Dendritic cell treated with granulocyte-macrophage colony-stimulating factor and Interleukin-4, amounts not matched to agents 40 ng/mL and 50 ng/mL, for 4 days (primary cell): ENCODE data around the gene SFN.
A peak's percentile ranks its signal among the peaks of the same experiment; 100 is the strongest.

Experiments used
- H3K27ac Mint-ChIP-seq: one replicate; pipeline ENCODE4 v1.8.0; 2022; ENCODE audit warnings: mild to moderate bottlenecking, mixed read lengths
- H3K27me3 Mint-ChIP-seq: one replicate; pipeline ENCODE4 v1.8.0; 2022; ENCODE audit warnings: mild to moderate bottlenecking, mixed read lengths
- H3K36me3 Mint-ChIP-seq: one replicate; pipeline ENCODE4 v1.8.0; 2022; ENCODE audit warnings: low read depth, mixed read lengths
- H3K4me1 Mint-ChIP-seq: one replicate; pipeline ENCODE4 v1.8.0; 2022; ENCODE audit warnings: low read depth, mixed read lengths
- H3K4me3 Mint-ChIP-seq: one replicate; pipeline ENCODE4 v1.8.0; 2022; ENCODE audit warnings: mild to moderate bottlenecking, moderate library complexity, mixed read lengths
- H3K9me3 Mint-ChIP-seq: one replicate; pipeline ENCODE4 v1.8.0; 2022; ENCODE audit warnings: mixed read lengths
- intact Hi-C: fragments of 100-400 bp; cut with micrococcal nuclease; formaldehyde crosslinking; loops from one replicate; pipeline ENCODE4 v1.15.0; 2022

SFN gene

DNA sequence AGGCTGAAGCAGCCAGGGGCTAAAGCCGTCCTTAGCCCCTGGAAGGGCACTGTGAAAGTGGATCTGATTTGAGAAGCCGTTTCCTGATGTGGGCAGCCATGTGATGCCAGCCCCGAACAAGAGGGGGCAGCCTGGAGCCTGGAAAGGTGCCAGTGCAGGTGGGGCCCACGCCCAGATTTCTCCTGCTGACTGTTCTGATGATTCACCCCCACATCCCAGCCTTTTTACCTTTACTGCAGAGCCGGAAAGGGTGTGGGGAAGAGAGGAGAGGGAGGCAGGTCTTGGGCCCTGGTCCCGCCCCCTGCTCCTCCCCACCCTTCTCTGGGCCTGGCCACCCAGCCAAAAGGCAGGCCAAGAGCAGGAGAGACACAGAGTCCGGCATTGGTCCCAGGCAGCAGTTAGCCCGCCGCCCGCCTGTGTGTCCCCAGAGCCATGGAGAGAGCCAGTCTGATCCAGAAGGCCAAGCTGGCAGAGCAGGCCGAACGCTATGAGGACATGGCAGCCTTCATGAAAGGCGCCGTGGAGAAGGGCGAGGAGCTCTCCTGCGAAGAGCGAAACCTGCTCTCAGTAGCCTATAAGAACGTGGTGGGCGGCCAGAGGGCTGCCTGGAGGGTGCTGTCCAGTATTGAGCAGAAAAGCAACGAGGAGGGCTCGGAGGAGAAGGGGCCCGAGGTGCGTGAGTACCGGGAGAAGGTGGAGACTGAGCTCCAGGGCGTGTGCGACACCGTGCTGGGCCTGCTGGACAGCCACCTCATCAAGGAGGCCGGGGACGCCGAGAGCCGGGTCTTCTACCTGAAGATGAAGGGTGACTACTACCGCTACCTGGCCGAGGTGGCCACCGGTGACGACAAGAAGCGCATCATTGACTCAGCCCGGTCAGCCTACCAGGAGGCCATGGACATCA lies at the start of gene SFN:
Gene SFN, plus strand, starts transcription at position 369 of the 904 bp plus-strand sequence. Its CDS starts 64 bp downstream, at position 433.
- no peak within 1 kb of the TSS for H3K4me3 Mint-ChIP-seq
- H3K27ac Mint-ChIP-seq: peak within 1 kb of the TSS; percentile 85
- intact Hi-C loops: no loop called here
- peaks cover 9% of the 10 kb centered on the region for H3K36me3 Mint-ChIP-seq
- peaks cover 24% of the 10 kb centered on the region for H3K4me1 Mint-ChIP-seq
- H3K27me3 Mint-ChIP-seq: peaks cover 13% of the 10 kb centered on the region
- no peaks in the 10 kb centered on the region for H3K9me3 Mint-ChIP-seq

DNA sequence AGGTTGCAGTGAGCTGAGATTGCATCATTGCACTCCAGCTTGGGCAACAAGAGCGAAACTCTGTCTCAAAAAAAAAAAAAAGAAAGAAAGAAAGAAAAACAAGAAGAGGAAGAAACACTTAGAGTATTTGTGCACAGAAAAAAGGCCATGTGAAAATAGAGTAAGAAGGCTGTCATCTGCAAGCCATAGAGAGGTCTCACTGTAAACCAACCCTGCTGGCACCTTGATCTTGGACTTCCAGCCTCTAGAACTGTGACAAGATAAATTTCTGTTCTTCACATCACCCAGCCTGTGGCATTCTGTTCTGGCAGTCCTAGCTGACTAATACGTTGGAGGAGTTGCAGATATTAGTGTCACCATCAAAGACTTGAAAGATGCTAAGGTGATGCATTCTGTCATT lies 48.6 kb upstream of the SFN start:
- no peak overlapping the region for H3K4me3 Mint-ChIP-seq
- H3K36me3 Mint-ChIP-seq: no peaks in the 10 kb centered on the region
- no peaks in the 10 kb centered on the region for H3K9me3 Mint-ChIP-seq
- H3K27me3 Mint-ChIP-seq: peaks cover 2% of the 10 kb centered on the region
- peaks cover 33% of the 10 kb centered on the region for H3K4me1 Mint-ChIP-seq
- intact Hi-C loops: loop anchor here (5.0 kb wide), 1 partner anchor 63 kb away; no protein-coding TSS in a partner anchor
- H3K27ac Mint-ChIP-seq: peak overlapping the region; percentile 12

DNA sequence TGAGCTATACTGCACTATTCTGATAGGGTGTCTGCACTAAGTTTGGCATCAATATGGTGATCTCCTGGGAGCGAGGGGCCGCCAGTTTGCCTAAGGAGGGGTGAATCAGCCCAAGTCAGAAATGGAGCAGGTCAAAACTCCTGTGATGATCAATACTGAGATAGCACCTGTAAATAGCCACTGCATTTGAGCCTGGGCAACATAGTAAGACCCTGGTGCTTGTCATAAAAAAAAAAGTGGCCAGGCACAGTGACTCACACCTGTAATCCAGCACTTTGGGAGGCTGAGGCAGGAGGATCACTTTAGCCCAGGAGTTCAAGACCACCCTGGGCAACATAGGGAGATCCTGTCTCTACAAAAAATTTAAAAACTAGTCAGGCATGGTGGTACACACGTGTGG lies 48.1 kb upstream of the SFN start:
- intact Hi-C loops: loop anchor here (5.0 kb wide), 1 partner anchor 62 kb away; no protein-coding TSS in a partner anchor
- Mint-ChIP-seq H3K4me3 (no peak overlapping the region), H3K27me3 (peaks cover 2% of the 10 kb centered on the region), H3K4me1 (peaks cover 34% of the 10 kb centered on the region), H3K27ac (no peak overlapping the region), H3K9me3 (no peaks in the 10 kb centered on the region), H3K36me3 (no peaks in the 10 kb centered on the region)

DNA sequence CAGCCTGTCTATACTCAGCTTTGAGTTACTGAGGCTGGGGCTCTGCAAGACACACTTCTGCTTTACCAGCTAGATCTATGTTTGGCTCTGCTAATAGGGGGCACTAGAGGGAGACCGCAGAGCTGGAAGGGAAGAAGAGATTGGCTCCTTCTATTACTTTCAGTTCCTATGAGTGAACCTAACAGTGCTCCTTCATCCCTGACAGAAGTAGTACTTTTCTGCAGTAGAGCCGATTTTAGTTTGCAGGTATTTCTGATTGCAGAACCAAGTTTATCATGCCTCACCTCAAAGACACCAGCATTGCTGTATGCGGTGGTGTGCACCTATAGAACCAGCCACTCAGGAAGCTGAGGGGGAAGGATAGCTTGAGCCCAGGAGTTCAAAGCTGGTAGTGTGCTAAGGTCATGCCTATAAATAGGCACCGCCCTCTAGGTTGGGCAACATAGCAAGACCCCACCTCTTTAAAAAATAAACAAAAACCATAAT lies 42.1 kb upstream of the SFN start:
- H3K27ac Mint-ChIP-seq: peak overlapping the region; percentile 83
- peak overlapping the region; percentile 67 for H3K4me3 Mint-ChIP-seq
- peaks cover 36% of the 10 kb centered on the region for H3K4me1 Mint-ChIP-seq
- intact Hi-C loops: no loop called here
- no peaks in the 10 kb centered on the region for H3K36me3 Mint-ChIP-seq
- peaks cover 2% of the 10 kb centered on the region for H3K27me3 Mint-ChIP-seq
- no peaks in the 10 kb centered on the region for H3K9me3 Mint-ChIP-seq

DNA sequence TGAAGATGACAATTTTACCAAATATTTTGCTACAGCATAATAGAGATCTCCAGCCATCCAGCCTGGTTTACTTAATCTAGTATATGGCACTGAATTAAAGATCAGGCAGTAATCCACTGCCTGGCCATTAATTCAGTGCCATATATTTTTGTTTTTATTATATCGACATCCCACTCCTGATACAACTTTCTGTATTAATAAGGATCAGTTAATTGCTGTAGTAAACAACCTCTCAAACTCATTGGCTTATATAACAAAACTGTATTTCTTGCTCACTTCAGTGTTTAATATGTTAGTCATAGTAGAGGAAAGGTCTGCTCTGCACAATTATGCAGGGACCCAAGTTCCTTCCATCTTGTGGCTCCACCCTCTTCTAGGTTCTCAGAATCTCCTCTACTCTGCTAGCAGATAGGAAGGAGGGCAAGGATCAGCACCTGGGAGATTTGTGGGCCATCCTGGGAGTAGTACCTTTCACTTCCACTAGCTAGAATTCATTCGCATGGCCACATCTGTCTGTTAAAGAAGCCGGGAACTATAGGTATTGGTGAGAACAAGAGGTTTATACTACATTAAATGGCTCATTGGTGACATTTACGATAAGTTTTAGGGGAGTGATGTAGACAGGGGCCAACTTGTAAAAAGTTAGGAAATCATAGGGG lies 40.1 kb upstream of the SFN start:
- peaks cover 9% of the 10 kb centered on the region for H3K36me3 Mint-ChIP-seq
- intact Hi-C loops: no loop called here
- no peaks in the 10 kb centered on the region for H3K9me3 Mint-ChIP-seq
- H3K4me1 Mint-ChIP-seq: peaks cover 42% of the 10 kb centered on the region
- no peak overlapping the region for H3K4me3 Mint-ChIP-seq
- no peak overlapping the region for H3K27ac Mint-ChIP-seq
- H3K27me3 Mint-ChIP-seq: peaks cover 2% of the 10 kb centered on the region

DNA sequence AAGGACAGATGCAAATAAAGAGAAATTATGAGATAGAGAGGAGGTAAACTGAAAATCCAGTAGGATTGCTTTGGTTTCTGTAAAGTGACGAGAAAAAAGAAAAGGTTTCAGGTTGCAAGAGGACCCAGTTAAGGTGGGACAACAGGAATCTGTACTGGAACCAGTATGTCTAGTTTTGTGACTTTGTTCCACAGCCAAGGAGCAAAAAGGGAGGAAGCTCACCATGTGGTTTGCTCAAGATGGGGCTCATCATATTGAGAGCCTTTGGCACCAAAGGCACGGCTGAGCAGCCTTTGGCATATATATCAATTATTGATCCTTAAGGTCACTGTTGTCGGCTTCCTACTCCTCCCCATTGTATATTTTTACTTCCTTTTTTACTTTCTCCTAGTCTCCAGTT lies 38.2 kb upstream of the SFN start:
- intact Hi-C loops: no loop called here

DNA sequence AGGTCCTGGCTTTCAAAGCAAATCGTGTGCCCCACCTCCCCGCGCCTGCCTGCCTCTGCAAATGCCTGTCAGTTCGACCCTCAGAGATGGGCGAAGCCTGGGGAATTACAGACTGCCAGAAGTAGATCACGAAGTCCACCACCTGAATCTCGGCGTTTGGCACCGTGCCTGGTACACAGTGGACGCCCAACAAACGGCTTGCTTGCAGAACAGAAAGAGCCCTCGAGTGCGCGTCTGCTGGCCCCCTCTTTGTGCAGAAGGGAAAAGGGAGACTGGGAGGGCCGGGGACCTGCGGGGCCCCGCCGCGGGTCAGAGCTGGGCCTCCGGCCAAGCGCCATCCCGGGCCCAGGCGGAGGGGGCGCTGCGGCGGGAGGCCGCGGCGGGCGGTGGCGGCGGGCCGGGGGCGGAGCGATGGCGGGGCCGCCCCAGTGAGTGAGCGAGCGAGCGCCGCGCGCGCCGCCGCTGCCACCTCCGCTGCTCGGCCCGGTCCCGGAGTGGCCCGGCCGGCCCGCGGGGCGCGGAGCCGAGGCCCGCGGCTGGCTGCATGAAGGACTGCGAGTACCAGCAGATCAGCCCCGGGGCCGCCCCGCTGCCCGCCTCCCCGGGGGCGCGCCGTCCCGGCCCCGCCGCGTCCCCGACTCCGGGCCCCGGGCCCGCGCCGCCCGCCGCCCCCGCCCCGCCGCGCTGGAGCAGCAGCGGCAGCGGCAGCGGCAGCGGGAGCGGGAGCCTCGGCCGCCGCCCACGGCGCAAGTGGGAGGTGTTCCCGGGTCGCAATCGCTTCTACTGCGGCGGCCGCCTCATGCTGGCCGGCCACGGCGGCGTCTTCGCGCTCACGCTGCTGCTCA lies 36.5 kb upstream of the SFN start, which contains the start of gene ZDHHC18:
Gene ZDHHC18, plus strand, starts transcription at position 428 of the 845 bp plus-strand sequence. Its CDS starts 117 bp downstream, at position 545.
- Mint-ChIP-seq H3K4me1 (peaks cover 64% of the 10 kb centered on the region), H3K27me3 (no peaks in the 10 kb centered on the region), H3K27ac (peak within 1 kb of the TSS; percentile 89), H3K4me3 (peak within 1 kb of the TSS; percentile 88), H3K36me3 (peaks cover 36% of the 10 kb centered on the region), H3K9me3 (no peaks in the 10 kb centered on the region)
- intact Hi-C loops: no loop called here

More for the DNA sequence above, 38.2 kb upstream of the SFN start:
- Mint-ChIP-seq H3K4me3 (no peak overlapping the region), H3K36me3 (peaks cover 23% of the 10 kb centered on the region), H3K27me3 (no peaks in the 10 kb centered on the region), H3K9me3 (no peaks in the 10 kb centered on the region), H3K27ac (no peak overlapping the region), H3K4me1 (peaks cover 60% of the 10 kb centered on the region)

DNA sequence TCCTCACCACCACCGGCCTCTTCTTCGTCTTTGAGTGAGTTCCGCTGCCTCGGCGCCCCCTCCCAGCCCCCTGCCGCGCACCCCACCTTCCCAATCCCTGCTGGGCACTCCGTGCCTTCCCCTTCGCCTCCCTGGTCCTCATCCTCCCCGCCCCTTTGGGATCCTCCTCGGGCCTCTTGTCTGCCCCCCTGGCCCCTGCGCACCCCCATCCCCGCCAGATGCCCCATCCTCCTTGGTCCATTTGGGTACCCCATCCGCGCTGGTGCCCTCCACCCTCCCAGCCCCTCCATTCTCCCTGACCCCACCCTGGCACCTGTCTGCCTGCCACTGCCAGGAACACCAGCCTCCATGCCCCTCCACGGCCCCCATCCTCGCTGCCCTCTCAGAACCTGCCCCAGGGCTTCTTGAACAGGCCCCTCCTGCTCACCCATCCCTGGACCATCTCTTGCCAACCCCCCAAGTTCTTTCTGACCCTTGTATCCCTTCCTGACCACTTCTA lies 35.8 kb upstream of the SFN start:
- H3K36me3 Mint-ChIP-seq: peaks cover 43% of the 10 kb centered on the region
- intact Hi-C loops: no loop called here
- peak overlapping the region; percentile 87 for H3K27ac Mint-ChIP-seq

DNA sequence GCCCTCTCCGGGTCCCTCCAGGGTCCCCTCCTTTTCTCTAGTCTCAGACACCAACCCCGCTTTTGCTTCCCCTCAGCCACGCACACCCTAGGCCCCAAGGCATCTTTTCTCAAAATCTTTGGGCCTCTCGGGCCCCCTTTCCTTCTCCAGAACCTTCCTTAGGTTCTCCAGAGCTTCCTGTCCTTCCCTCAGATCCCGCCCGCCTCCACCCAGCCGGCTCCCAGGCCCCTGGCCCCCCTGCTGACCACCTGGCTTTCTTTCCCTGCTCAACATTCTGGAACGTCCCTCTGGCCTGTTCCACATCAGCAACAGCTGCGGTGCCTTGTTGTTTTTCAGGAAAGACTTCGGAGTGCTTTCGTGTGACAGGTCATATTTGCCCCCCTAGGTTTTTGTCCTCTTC lies 35.3 kb upstream of the SFN start:
- Mint-ChIP-seq H3K27ac (peak overlapping the region; percentile 87), H3K27me3 (no peaks in the 10 kb centered on the region), H3K4me3 (peak overlapping the region; percentile 88), H3K4me1 (peaks cover 74% of the 10 kb centered on the region), H3K9me3 (no peaks in the 10 kb centered on the region), H3K36me3 (peaks cover 48% of the 10 kb centered on the region)
- intact Hi-C loops: no loop called here

More for the DNA sequence above, 35.8 kb upstream of the SFN start:
- Mint-ChIP-seq H3K4me3 (peak overlapping the region; percentile 88), H3K27me3 (no peaks in the 10 kb centered on the region), H3K4me1 (peaks cover 69% of the 10 kb centered on the region), H3K9me3 (no peaks in the 10 kb centered on the region)

DNA sequence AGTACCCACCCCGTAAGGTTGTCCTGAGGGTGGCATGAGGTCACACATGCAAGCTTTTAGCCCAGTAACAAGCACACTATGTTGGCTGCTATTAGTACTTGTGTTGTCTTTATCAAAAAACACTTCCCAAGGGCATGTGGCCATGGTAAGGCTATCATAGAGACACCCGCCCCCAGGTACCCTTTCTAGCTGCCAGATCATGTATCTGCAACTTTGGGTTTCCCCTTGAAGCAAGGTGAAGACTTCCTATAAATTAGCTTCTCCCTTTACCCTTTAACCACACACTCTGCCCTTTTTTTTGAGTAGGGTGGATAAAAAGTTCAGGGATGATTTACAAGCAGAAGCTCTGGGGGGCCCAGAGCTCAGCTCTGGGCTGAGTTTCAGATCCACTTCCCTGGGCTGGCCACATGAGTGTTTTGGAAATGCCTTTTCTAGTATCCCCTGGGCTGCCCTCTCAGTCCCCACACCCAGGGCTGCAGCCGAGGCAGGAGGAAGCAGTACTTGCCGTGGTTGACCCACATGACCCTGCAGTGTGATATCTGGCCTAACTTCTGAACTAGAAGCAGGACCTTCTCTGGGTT lies 34.4 kb upstream of the SFN start:
- H3K9me3 Mint-ChIP-seq: no peaks in the 10 kb centered on the region
- peak overlapping the region; percentile 88 for H3K4me3 Mint-ChIP-seq
- H3K36me3 Mint-ChIP-seq: peaks cover 56% of the 10 kb centered on the region
- H3K27me3 Mint-ChIP-seq: no peaks in the 10 kb centered on the region
- H3K27ac Mint-ChIP-seq: peak overlapping the region; percentile 87
- H3K4me1 Mint-ChIP-seq: peaks cover 78% of the 10 kb centered on the region
- intact Hi-C loops: no loop called here

DNA sequence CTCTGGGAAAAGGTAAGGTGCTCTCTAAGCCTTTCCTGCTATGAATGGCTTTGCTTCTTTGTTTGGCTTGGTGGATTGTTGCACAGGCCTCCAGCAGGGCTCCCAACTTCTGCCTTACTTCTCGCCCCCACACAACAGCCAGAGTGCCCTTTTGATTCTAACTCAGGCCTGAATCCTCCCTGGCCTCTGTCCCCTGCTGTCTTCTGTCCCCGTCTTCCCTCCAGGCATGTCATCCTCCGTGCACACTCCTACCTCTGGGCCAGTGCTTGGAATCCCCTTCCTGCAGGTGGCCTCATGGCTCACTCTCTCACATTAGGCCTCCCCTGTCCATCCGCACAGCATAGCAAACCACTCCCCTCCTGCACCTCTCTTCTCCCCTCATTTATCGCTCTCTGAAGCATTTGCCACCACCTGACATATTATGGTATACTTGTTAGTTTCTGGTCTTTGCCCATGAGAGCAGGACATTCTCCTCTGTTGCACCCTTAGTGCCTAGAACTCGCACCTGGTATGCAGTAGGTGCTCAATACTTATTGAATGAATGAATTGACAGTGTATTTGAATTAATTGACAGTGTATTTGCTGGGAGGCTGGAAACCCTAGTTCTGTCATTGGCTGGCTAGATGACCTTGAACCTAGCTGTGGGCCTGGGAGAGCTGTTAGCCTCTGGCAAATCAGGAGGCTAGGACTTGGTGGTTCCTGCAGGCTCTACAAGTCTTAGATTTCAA lies 33.6 kb upstream of the SFN start:
- Mint-ChIP-seq H3K27ac (peak overlapping the region; percentile 87), H3K36me3 (peaks cover 65% of the 10 kb centered on the region), H3K27me3 (no peaks in the 10 kb centered on the region), H3K4me3 (peak overlapping the region; percentile 88), H3K9me3 (no peaks in the 10 kb centered on the region), H3K4me1 (peaks cover 86% of the 10 kb centered on the region)
- intact Hi-C loops: no loop called here

DNA sequence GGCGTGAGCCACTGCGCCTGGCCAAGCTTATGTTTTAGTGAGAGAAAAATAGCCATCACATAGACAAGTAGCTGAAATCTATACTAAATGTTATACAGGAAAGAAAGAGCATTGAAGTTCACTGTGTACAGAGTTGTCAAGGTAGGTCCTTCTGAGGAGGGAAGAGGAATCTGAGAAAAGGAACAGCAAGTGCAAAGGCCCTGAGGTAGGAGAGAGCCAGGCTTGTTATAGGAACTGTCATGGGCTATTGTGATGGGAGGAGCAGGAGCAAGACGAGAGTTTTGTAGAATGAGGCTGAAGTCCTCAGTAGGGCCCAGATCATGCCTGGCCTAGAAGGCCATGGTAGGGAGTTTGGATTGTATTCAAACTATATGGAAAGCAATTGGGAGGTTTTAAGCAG lies 31.9 kb upstream of the SFN start:
- H3K36me3 Mint-ChIP-seq: peaks cover 82% of the 10 kb centered on the region
- H3K4me1 Mint-ChIP-seq: peaks cover 78% of the 10 kb centered on the region
- H3K27me3 Mint-ChIP-seq: no peaks in the 10 kb centered on the region
- intact Hi-C loops: no loop called here
- no peak overlapping the region for H3K27ac Mint-ChIP-seq
- no peak overlapping the region for H3K4me3 Mint-ChIP-seq
- no peaks in the 10 kb centered on the region for H3K9me3 Mint-ChIP-seq
